ENCODE measurements around the gene STX2.
"Not testable (repeated sequence)": the region's sequence is repeated elsewhere in the genome, so short reads cannot be mapped to it uniquely, and the experiment has no call there.

STX2 gene

DNA sequence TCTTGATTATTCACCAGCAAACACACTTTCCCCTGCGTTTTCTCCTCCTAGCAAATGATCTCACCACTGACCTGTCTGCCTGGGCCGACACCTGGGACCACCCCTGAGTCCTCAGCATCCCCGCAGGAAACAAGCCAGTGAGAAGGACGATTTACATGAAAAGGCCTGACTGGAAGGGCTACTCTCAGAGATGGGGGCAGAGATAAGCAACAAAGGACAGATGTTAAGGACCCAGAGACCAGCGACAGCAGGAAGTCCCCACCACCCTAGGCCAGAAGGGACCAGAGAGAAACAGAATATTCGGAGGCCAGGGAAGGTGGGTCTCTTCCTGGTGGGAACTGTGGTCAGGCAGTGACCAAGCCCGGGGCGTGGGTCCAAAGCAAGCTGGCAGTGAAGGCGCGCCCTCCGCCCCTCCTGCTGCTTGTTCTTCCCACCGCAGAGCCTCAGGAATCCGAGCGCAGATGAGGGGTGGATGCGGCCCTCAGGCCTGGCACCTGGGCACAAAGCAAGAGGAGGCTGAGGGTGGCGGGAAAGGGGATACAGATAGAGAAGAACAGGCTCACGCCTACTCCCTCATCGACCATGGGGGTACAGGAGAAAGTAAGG is 55.8 kb downstream of the STX2 start:
- no peaks in the 10 kb centered on the region for H3K36me3 ChIP-seq
- peaks cover 9% of the 10 kb centered on the region for H3K27me3 ChIP-seq
- no peak for TF ChIP-seq CTCF (IDR thresholded peaks at IDR 0.05)
- H3K27ac ChIP-seq, result no peak overlapping the region
- no peaks in the 10 kb centered on the region for H3K4me1 ChIP-seq (ENCODE audit: control insufficient read depth in 1 of 2, insufficient read depth in 1 of 2, low read depth in 1 of 2, low read length in 1 of 2)
- no peaks in the 10 kb centered on the region for H3K9me3 ChIP-seq
- no peak overlapping the region for H3K4me3 ChIP-seq (ENCODE audit: low read depth in 1 of 2, low read length in 1 of 2)

DNA sequence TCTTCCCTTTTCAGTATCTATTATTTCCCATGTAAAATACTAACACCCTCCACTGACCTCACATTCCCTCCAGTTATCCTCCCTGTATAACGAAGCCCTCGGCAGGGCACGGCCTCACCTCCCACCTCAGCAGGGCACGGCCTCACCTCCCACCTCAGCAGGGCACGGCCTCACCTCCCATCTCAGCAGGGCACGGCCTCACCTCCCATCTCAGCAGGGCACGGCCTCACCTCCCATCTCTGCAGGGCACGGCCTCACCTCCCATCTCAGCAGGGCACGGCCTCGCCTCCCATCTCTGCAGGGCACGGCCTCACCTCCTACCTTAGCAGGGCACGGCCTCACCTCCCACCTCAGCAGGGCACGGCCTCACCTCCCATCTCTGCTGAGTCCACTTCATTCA is 56.8 kb downstream of the STX2 start:
- H3K36me3 ChIP-seq; H3K9me3 ChIP-seq; H3K27ac ChIP-seq; H3K4me1 ChIP-seq (ENCODE audit: control insufficient read depth in 1 of 2, insufficient read depth in 1 of 2, low read depth in 1 of 2, low read length in 1 of 2); H3K4me3 ChIP-seq (ENCODE audit: low read depth in 1 of 2, low read length in 1 of 2): not testable (repeated sequence)
- H3K27me3 ChIP-seq, result peaks cover 19% of the 10 kb centered on the region

DNA sequence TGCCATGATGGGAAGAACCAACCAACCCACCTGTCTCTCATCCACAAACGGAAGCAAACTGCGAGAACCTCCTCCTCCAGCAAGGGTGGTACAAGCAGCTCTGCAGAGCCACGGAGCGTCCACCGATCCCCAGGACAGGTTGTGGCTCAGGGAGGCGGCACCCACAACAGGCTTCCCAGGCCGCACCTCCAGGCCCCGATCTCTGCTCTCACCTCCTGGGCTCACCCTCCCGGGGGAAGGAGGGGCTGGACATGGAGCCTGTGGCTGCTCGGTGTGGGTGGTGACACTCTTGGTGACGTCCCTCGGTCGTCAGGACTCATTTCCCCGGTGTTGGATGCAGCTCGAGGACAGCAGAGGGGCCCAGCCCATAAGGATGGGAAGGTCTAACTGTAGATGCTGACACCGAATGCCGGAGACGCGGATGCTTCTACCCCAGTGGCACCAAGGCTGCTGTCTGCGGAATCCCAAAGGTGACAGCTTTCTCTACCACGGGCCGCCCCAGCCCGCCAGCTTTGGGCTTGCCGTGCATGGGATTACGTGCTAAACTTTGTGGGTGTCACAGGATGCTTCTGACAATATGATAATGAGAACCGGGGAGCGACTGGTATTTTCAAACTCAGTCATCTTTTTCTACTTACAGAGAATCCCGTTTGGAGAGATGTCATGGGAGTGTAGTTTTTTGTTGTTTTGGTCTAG is 58.0 kb downstream of the STX2 start:
- H3K4me1 ChIP-seq (ENCODE audit: control insufficient read depth in 1 of 2, insufficient read depth in 1 of 2, low read depth in 1 of 2, low read length in 1 of 2), result no peaks in the 10 kb centered on the region
- H3K36me3 ChIP-seq, result no peaks in the 10 kb centered on the region
- H3K27ac ChIP-seq, result no peak overlapping the region
- H3K27me3 ChIP-seq, result peaks cover 31% of the 10 kb centered on the region
- no peak overlapping the region for H3K4me3 ChIP-seq (ENCODE audit: low read depth in 1 of 2, low read length in 1 of 2)
- TF ChIP-seq CTCF (IDR thresholded peaks at IDR 0.05), result no peak
- no peaks in the 10 kb centered on the region for H3K9me3 ChIP-seq

DNA sequence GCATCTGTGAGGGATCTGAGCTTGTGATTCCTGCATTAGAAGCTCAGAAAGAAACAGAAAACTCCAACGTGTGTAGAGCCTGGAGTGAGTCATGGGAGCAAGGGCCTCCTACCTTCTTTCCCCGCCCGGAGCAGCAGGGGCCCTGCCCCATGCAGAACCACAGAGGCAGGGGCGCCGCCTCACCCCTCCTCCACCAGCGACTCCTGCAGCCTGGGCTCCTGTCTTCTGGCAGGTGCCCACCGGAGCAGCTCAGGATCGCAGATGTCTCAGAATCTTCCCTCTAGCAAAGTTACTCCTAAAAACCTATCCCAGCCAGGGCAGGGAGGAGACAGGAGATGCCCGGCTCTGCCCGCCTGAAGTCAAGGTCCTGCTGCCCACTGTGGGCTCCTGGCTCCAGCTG is 58.7 kb downstream of the STX2 start:
- no peak for TF ChIP-seq CTCF (IDR thresholded peaks at IDR 0.05)
- Histone ChIP-seq H3K27me3 (peaks cover 38% of the 10 kb centered on the region), H3K4me1 (ENCODE audit: control insufficient read depth in 1 of 2, insufficient read depth in 1 of 2, low read depth in 1 of 2, low read length in 1 of 2) (no peaks in the 10 kb centered on the region), H3K36me3 (no peaks in the 10 kb centered on the region), H3K27ac (no peak overlapping the region), H3K9me3 (no peaks in the 10 kb centered on the region), H3K4me3 (ENCODE audit: low read depth in 1 of 2, low read length in 1 of 2) (no peak overlapping the region)

- Histone ChIP-seq H3K36me3 (no peaks in the 10 kb centered on the region), H3K4me3 (ENCODE audit: low read depth in 1 of 2, low read length in 1 of 2) (no peak overlapping the region)
These were observed 60.3 kb downstream of the STX2 start for GRCh38 chr12:130778776-130779175.

More at GRCh38 chr12:130778776-130779175, 60.3 kb downstream of the STX2 start:
- Histone ChIP-seq H3K4me1 (ENCODE audit: control insufficient read depth in 1 of 2, insufficient read depth in 1 of 2, low read depth in 1 of 2, low read length in 1 of 2) (no peaks in the 10 kb centered on the region), H3K27me3 (peaks cover 51% of the 10 kb centered on the region), H3K27ac (no peak overlapping the region), H3K9me3 (no peaks in the 10 kb centered on the region)
- no peak for TF ChIP-seq CTCF (IDR thresholded peaks at IDR 0.05)

All from neutrophil (primary cell).